ENCODE results near the gene MAPK1IP1L.
"Not testable (repeated sequence)": the region's sequence is repeated elsewhere in the genome, so short reads cannot be mapped to it uniquely, and the experiment has no call there.

The MAPK1IP1L gene

DNA sequence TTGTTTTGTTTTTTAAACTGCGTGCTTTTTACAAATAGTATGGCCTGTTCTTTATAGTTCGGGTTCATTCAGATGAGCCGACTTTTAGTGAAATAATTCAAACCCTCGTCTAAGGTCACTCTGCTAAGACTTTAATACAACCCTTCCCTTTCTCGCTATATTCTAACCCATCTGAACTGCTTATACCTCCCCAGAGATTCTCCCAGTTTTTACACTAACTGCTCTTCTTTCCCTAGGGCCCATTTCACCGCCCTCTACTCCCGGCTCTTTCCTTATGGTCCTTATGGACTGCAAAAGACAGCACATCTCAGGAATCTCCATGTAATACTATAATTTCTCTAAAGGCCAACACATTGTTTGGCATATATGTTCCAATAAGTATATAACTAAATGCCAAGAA is 2.1 kb downstream of the MAPK1IP1L start:
- no peak overlapping the region; the same call in 1 of the 2 replicates for H3K4me3 ChIP-seq (ENCODE audit: low read depth, low read length)
- TF ChIP-seq, protein P1, sequence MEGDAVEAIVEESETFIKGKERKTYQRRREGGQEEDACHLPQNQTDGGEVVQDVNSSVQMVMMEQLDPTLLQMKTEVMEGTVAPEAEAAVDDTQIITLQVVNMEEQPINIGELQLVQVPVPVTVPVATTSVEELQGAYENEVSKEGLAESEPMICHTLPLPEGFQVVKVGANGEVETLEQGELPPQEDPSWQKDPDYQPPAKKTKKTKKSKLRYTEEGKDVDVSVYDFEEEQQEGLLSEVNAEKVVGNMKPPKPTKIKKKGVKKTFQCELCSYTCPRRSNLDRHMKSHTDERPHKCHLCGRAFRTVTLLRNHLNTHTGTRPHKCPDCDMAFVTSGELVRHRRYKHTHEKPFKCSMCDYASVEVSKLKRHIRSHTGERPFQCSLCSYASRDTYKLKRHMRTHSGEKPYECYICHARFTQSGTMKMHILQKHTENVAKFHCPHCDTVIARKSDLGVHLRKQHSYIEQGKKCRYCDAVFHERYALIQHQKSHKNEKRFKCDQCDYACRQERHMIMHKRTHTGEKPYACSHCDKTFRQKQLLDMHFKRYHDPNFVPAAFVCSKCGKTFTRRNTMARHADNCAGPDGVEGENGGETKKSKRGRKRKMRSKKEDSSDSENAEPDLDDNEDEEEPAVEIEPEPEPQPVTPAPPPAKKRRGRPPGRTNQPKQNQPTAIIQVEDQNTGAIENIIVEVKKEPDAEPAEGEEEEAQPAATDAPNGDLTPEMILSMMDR (IDR thresholded peaks at IDR 0.05; ENCODE audit: low read depth, low read length, missing control alignments): no peak
- no peak for DNase-seq (ENCODE audit: low read depth)

DNA sequence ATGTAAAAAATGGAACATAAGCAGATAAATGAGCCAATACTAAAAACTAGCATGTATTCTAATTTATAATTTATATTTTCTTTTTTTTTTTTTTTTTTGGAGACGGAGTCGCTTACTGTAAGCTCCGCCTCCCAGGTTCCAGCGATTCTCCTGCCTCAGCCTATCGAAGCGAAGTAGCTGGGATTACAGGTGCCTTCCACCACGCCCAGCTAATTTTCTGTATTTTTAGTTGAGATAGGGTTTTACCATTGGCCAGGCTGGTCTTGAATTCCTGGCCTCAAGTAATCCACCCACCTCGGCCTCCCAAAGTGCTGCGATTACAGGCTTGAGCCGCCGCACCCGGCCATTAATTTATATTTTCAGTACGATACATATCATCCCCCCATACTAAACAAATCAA is 2.7 kb downstream of the MAPK1IP1L start:
- TF ChIP-seq, protein P1 (IDR thresholded peaks at IDR 0.05; ENCODE audit: low read depth, low read length, missing control alignments): no peak
- H3K4me3 ChIP-seq (ENCODE audit: low read depth, low read length): no peak overlapping the region
- no peak for DNase-seq (ENCODE audit: low read depth)

DNA sequence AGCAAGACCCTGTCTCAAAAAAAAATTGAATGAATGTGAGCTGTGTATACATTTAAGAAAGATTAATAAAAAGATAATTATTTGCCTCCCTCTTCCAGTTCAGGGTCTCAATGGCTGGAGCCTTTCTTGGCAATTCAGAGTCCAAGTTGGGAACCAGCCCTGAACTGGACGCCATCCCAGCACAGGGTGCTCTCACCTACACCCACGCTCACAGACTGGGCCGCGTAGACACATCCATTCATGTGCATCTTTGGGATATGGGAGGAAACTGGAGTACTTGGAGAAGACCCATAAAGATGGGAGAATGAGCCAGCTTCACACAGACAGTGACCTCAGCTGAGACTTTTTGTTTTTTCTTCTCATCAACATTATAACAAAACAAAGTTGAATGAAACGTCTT is 6.5 kb downstream of the MAPK1IP1L start:
- TF ChIP-seq, protein P1 (IDR thresholded peaks at IDR 0.05; ENCODE audit: low read depth, low read length, missing control alignments): no peak
- H3K4me3 ChIP-seq (ENCODE audit: low read depth, low read length): no peak overlapping the region
- DNase-seq (ENCODE audit: low read depth): no peak

- H3K4me3 ChIP-seq (ENCODE audit: low read depth, low read length): no peak overlapping the region
- no peak for DNase-seq (ENCODE audit: low read depth)
- TF ChIP-seq, protein P1 (IDR thresholded peaks at IDR 0.05; ENCODE audit: low read depth, low read length, missing control alignments): no peak
Observed at GRCh38 chr14:55059333-55059732, 7.9 kb downstream of the MAPK1IP1L start.

DNA sequence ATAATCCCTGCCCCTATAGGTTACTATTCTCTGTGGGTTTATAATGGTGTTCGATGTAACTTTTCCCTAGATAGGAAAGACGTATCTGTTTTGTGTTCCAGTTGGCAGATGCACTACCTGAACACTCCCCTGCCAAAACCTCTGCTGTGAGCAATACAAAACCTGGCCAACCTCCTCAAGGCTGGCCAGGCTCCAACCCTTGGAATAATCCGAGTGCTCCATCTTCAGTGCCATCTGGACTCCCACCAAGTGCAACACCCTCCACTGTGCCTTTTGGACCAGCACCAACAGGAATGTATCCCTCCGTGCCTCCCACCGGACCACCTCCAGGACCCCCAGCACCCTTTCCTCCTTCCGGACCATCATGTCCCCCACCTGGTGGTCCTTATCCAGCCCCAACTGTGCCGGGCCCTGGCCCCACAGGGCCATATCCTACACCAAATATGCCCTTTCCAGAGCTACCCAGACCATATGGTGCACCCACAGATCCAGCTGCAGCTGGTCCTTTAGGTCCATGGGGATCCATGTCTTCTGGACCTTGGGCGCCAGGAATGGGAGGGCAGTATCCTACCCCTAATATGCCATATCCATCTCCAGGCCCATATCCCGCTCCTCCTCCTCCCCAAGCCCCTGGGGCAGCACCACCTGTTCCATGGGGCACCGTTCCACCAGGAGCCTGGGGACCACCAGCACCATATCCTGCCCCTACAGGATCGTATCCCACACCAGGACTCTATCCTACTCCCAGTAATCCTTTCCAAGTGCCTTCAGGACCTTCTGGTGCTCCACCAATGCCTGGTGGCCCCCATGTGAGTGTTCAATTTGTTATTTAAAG is 11.3 kb downstream of the MAPK1IP1L start:
- TF ChIP-seq, protein P1 (IDR thresholded peaks at IDR 0.05; ENCODE audit: low read depth, low read length, missing control alignments): no peak
- no peak overlapping the region for H3K4me3 ChIP-seq (ENCODE audit: low read depth, low read length)
- DNase-seq (ENCODE audit: low read depth): no peak

GRCh38 chr14:55064896-55065295 is 13.4 kb downstream of the MAPK1IP1L start:
- DNase-seq (ENCODE audit: low read depth); H3K4me3 ChIP-seq (ENCODE audit: low read depth, low read length): not testable (repeated sequence)

GRCh38 chr14:55065411-55065810 is 14.0 kb downstream of the MAPK1IP1L start:
- DNase-seq (ENCODE audit: low read depth): no peak
- no peak overlapping the region; the same call in 1 of the 2 replicates for H3K4me3 ChIP-seq (ENCODE audit: low read depth, low read length)
- TF ChIP-seq, protein P1 (IDR thresholded peaks at IDR 0.05; ENCODE audit: low read depth, low read length, missing control alignments): no peak
